CD14-positive monocyte (primary cell): ENCODE data around the gene DOCK4. TPM values are rescaled to one million over a fixed set of nuclear protein-coding genes. Genes with fewer than 3 reads are reported as not detected.

Source experiments
- DNase-seq, 3 donors: peaks; one replicate each; pipeline ENCODE4 v3.0.0-alpha.2; 2011 to 2022
- H2AFZ ChIP-seq: 2 replicates; pipeline ENCODE4 v1.6.0; 2012; ENCODE audit warnings: mild to moderate bottlenecking, low read depth, low read length, inconsistent platforms; ENCODE audit not compliant: insufficient read depth, poor library complexity, severe bottlenecking
- H3K27ac ChIP-seq, 2 donors: 1 replicate in 1 of 2; 2 replicates in 1 of 2; pipeline ENCODE4 v1.5.1; 2012 to 2013; ENCODE audit warnings: low read length in 2 of 2, control low read depth in 1 of 2, inconsistent platforms in 1 of 2, low read depth in 1 of 2, mild to moderate bottlenecking in 1 of 2
- H3K27me3 ChIP-seq, 2 donors: one replicate each; pipeline versions ENCODE4 v1.6.0 to v1.6.1; 2011 to 2013; ENCODE audit warnings: low read length in 2 of 2; ENCODE audit not compliant: control insufficient read depth in 2 of 2, insufficient read depth in 2 of 2
- H3K36me3 ChIP-seq, 2 donors: replicated peaks in 1 of 2; 1 replicate in 1 of 2; 2 replicates in 1 of 2; pipeline versions ENCODE4 v1.5.1 to v1.6.1; 2012 to 2013; ENCODE audit warnings: low read length in 2 of 2, control low read depth in 1 of 2, inconsistent platforms in 1 of 2, mild to moderate bottlenecking in 1 of 2; ENCODE audit not compliant: insufficient read depth in 2 of 2, control insufficient read depth in 1 of 2
- H3K4me1 ChIP-seq, 2 donors: 1 replicate in 1 of 2; 2 replicates in 1 of 2; pipeline versions ENCODE4 v1.5.1 to v1.6.1; 2012 to 2013; ENCODE audit warnings: low read length in 2 of 2, control low read depth in 1 of 2, inconsistent platforms in 1 of 2, mild to moderate bottlenecking in 1 of 2, moderate library complexity in 1 of 2; ENCODE audit not compliant: insufficient read depth in 2 of 2, control insufficient read depth in 1 of 2
- H3K4me2 ChIP-seq: replicated peaks from 2 replicates; pipeline ENCODE3; 2012; ENCODE audit warnings: low read length, moderate library complexity, mild to moderate bottlenecking; ENCODE audit not compliant: poor library complexity, severe bottlenecking; ENCODE audit errors: extremely low read depth
- H3K4me3 ChIP-seq, 3 experiments: fragments of 200-600 bp in 1 of 3; sonication (generic) in 1 of 3; replicated peaks in 1 of 3; 1 replicate in 2 of 3; 2 replicates in 1 of 3; pipeline ENCODE4 v1.5.1; 2011 to 2013; ENCODE audit warnings: low read length in 3 of 3, mild to moderate bottlenecking in 3 of 3, control low read depth in 2 of 3, low read depth in 2 of 3, inconsistent platforms in 1 of 3, moderate library complexity in 1 of 3
- H3K79me2 ChIP-seq: 2 replicates; pipeline ENCODE4 v1.6.0; 2012; ENCODE audit warnings: mild to moderate bottlenecking, control low read depth, inconsistent platforms, low read length, moderate library complexity; ENCODE audit not compliant: insufficient read depth
- H3K9ac ChIP-seq: 2 replicates; pipeline ENCODE4 v1.6.0; 2017; ENCODE audit warnings: low read length, mild to moderate bottlenecking; ENCODE audit not compliant: insufficient read depth, poor library complexity, severe bottlenecking
- H3K9me3 ChIP-seq, 2 donors: replicated peaks in 1 of 2; 1 replicate in 1 of 2; 2 replicates in 1 of 2; pipeline versions ENCODE4 v1.5.1 to v1.6.1; 2012 to 2013; ENCODE audit warnings: low read length in 2 of 2, control low read depth in 1 of 2; ENCODE audit not compliant: control insufficient read depth in 1 of 2, insufficient read depth in 1 of 2
- H4K20me1 ChIP-seq: 2 replicates; pipeline ENCODE4 v1.6.0; 2012; ENCODE audit warnings: mild to moderate bottlenecking, low read length, control low read depth, moderate library complexity; ENCODE audit not compliant: insufficient read depth
- H3K27ac Mint-ChIP-seq, 7 donors: one replicate each; pipeline ENCODE4 v1.8.0; 2020; ENCODE audit warnings: mild to moderate bottlenecking in 7 of 7, mixed read lengths in 7 of 7, moderate library complexity in 6 of 7, inconsistent platforms in 2 of 7
- H3K27me3 Mint-ChIP-seq, 3 donors: one replicate each; pipeline ENCODE4 v1.8.0; 2021 to 2022; ENCODE audit warnings: low read depth in 3 of 3, mild to moderate bottlenecking in 3 of 3, mixed read lengths in 3 of 3, moderate library complexity in 3 of 3, inconsistent platforms in 1 of 3
- H3K36me3 Mint-ChIP-seq, 2 donors: one replicate each; pipeline ENCODE4 v1.8.0; 2020; ENCODE audit warnings: mixed read lengths in 2 of 2, inconsistent platforms in 1 of 2, mild to moderate bottlenecking in 1 of 2
- H3K4me1 Mint-ChIP-seq: one replicate; pipeline ENCODE4 v1.8.0; 2020; ENCODE audit warnings: mild to moderate bottlenecking, mixed read lengths
- H3K4me3 Mint-ChIP-seq, 2 donors: one replicate each; pipeline ENCODE4 v1.8.0; 2020; ENCODE audit warnings: mild to moderate bottlenecking in 2 of 2, mixed read lengths in 2 of 2, moderate library complexity in 1 of 2
- H3K9me3 Mint-ChIP-seq, 7 donors: one replicate each; pipeline ENCODE4 v1.8.0; 2020 to 2022; ENCODE audit warnings: mixed read lengths in 7 of 7, mild to moderate bottlenecking in 6 of 7, moderate library complexity in 6 of 7, inconsistent platforms in 2 of 7
- CTCF ChIP-seq: fragments of 200-600 bp; IDR thresholded peaks from one replicate; pipeline ENCODE4 v1.8.0; 2022; ENCODE audit warnings: antibody characterized with exemption, mild to moderate bottlenecking
- WGBS: methylation state at CpG from one replicate; pipeline ENCODE4 v1.1.5; 2013; ENCODE audit warnings: missing lambda C conversion rate; ENCODE audit not compliant: insufficient coverage; 5-methylcytosine and 5-hydroxymethylcytosine counted together
- intact Hi-C, 2 donors: fragments of 100-400 bp; cut with micrococcal nuclease; formaldehyde crosslinking; loops; one replicate each; pipeline versions ENCODE4 v1.15.0 to v1.15.1; 2023
- polyA plus RNA-seq, 3 donors: library from polyadenylated mRNA; depleted of rRNA in 1 of 3; unstranded in 2 of 3; stranded (reverse) in 1 of 3; fragments of 300-500 nt in 2 of 3; fragments of >200 nt in 1 of 3; fragmentation: Illumina TruSeq in 2 of 3; gene quantifications; 1 replicate in 2 of 3; 2 replicates in 1 of 3; pipeline ENCODE4 v1.2.3, GENCODE V29; 2012 to 2021

Gene DOCK4
- polyA plus RNA-seq, 3 donors, result 1.3 to 5.0 (median 2.7) TPM

- Mint-ChIP-seq H3K4me3 (no peak overlapping the region), H3K27ac (no peak overlapping the region), H3K4me1 (no peaks in the 10 kb centered on the region), H3K36me3 (no peaks in the 10 kb centered on the region), H3K9me3 (peaks cover 0 to 6% (median 3%) of the 10 kb centered on the region in 7 donors), H3K27me3 (peaks cover 0 to 3% (median 0%) of the 10 kb centered on the region in 3 donors)
- Histone ChIP-seq H3K36me3 (no peaks in the 10 kb centered on the region), H3K4me1 (no peaks in the 10 kb centered on the region), H3K4me3 (no peak overlapping the region), H3K27ac (no peak overlapping the region), H3K9ac (no peak overlapping the region), H3K79me2 (no peaks in the 10 kb centered on the region), H3K27me3 (no peaks in the 10 kb centered on the region), H2AFZ (no peak overlapping the region), H3K4me2 (no peak overlapping the region), H4K20me1 (no peaks in the 10 kb centered on the region), H3K9me3 (no peaks in the 10 kb centered on the region)
- intact Hi-C loops, result no loop called here
- DNase-seq, result no peak
- no peak for TF ChIP-seq CTCF
These were observed 327.4 kb downstream of the DOCK4 start for GRCh38 chr7:111878785-111879184.

GRCh38 chr7:111877931-111878330 is 328.3 kb downstream of the DOCK4 start:
- Histone ChIP-seq H3K9me3 (no peaks in the 10 kb centered on the region), H4K20me1 (no peaks in the 10 kb centered on the region), H3K36me3 (no peaks in the 10 kb centered on the region), H3K4me2 (no peak overlapping the region), H3K79me2 (no peaks in the 10 kb centered on the region), H3K27me3 (no peaks in the 10 kb centered on the region), H3K27ac (no peak overlapping the region), H3K9ac (no peak overlapping the region), H3K4me3 (no peak overlapping the region), H2AFZ (no peak overlapping the region), H3K4me1 (no peaks in the 10 kb centered on the region)
- Mint-ChIP-seq H3K9me3 (peaks cover 0 to 6% (median 3%) of the 10 kb centered on the region in 7 donors), H3K27ac (no peak overlapping the region), H3K4me1 (no peaks in the 10 kb centered on the region), H3K4me3 (no peak overlapping the region), H3K36me3 (no peaks in the 10 kb centered on the region), H3K27me3 (peaks cover 0 to 3% (median 0%) of the 10 kb centered on the region in 3 donors)
- DNase-seq, result no peak
- intact Hi-C loops, result no loop called here
- no peak for TF ChIP-seq CTCF
- WGBS, result 100% methylated on average over 1 of the region's 4 CpGs
